ENCODE measurements around the gene L3MBTL1.

The L3MBTL1 gene

DNA sequence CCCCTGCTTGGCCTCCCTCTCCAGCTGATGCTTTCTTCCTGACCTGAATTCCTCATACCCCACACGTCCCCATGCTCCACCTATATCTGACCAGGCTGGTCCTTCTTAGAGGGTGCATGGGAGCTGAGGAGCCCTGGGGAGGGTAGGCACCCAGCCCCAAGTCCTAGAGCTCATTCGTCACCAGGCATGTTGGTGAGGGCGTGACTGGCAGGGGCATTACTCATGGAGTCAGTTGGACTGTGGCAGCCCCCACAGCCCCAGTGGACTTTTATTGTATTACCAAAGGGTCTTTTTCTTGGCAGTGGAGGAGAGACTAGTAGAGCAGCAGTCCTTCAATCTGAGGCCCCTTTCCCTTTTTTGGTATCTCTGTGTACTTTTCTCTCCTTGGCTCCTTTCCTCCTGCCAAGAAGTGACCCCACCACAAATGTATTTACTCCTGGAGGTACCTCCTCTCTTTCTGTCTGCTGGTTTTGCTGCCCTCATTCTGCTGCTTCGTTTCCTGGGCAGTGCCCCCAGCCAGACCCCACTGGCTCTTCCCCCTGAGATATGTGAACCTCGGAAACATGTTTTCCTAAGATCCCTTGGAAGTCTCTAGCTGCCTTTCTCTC, 40.9 kb downstream of the L3MBTL1 start:
- TF ChIP-seq EZH2phosphoT487 (IDR thresholded peaks at IDR 0.05; ENCODE audit: borderline replicate concordance) (no peak), CTCF (conservative IDR thresholded peaks at IDR 0.05; ENCODE audit: low read length) (no peak)
- no peaks in the 10 kb centered on the region for H3K79me2 ChIP-seq (ENCODE audit: insufficient read depth, low read length)
- H2AFZ ChIP-seq (ENCODE audit: low read length) = no peak overlapping the region
- H3K4me3 ChIP-seq (ENCODE audit: low read length, poor library complexity, severe bottlenecking) = no peak overlapping the region
- H3K9ac ChIP-seq (ENCODE audit: low read depth, low read length, poor library complexity, severe bottlenecking) = no peak overlapping the region
- H3K27me3 ChIP-seq (ENCODE audit: insufficient read depth, low read length, poor library complexity, severe bottlenecking) = no peaks in the 10 kb centered on the region
- no peaks in the 10 kb centered on the region for H3K9me3 ChIP-seq (ENCODE audit: insufficient read depth, low read depth, low read length)
- no peaks in the 10 kb centered on the region for H3K9me2 ChIP-seq (replicated peaks; ENCODE audit: low read depth, low read length)
- no peaks in the 10 kb centered on the region for H3F3A ChIP-seq (ENCODE audit: low read depth)
- no peak overlapping the region for H3K4me2 ChIP-seq (ENCODE audit: low read depth, low read length, poor library complexity, severe bottlenecking)
- no peaks in the 10 kb centered on the region for H3K4me1 ChIP-seq (ENCODE audit: insufficient read depth, low read length, poor library complexity, severe bottlenecking)
- H4K20me1 ChIP-seq (ENCODE audit: insufficient read depth, low read length, poor library complexity, severe bottlenecking) = no peaks in the 10 kb centered on the region
- H3K36me3 ChIP-seq (ENCODE audit: insufficient read depth, low read length) = no peaks in the 10 kb centered on the region

- H3K4me3 ChIP-seq (ENCODE audit: low read length, poor library complexity, severe bottlenecking) = no peak overlapping the region
- no peaks in the 10 kb centered on the region for H3K27me3 ChIP-seq (ENCODE audit: insufficient read depth, low read length, poor library complexity, severe bottlenecking)
- no peaks in the 10 kb centered on the region for H3K9me3 ChIP-seq (ENCODE audit: insufficient read depth, low read depth, low read length)
- no peaks in the 10 kb centered on the region for H4K20me1 ChIP-seq (ENCODE audit: insufficient read depth, low read length, poor library complexity, severe bottlenecking)
- TF ChIP-seq CTCF (conservative IDR thresholded peaks at IDR 0.05; ENCODE audit: low read length) (no peak), EZH2phosphoT487 (IDR thresholded peaks at IDR 0.05; ENCODE audit: borderline replicate concordance) (no peak)
- no peaks in the 10 kb centered on the region for H3K9me2 ChIP-seq (replicated peaks; ENCODE audit: low read depth, low read length)
- no peaks in the 10 kb centered on the region for H3K79me2 ChIP-seq (ENCODE audit: insufficient read depth, low read length)
- no peaks in the 10 kb centered on the region for H3K36me3 ChIP-seq (ENCODE audit: insufficient read depth, low read length)
- H3K4me1 ChIP-seq (ENCODE audit: insufficient read depth, low read length, poor library complexity, severe bottlenecking) = no peaks in the 10 kb centered on the region
- H3F3A ChIP-seq (ENCODE audit: low read depth) = no peaks in the 10 kb centered on the region
- H3K9ac ChIP-seq (ENCODE audit: low read depth, low read length, poor library complexity, severe bottlenecking) = no peak overlapping the region
- no peak overlapping the region for H2AFZ ChIP-seq (ENCODE audit: low read length)
- no peak overlapping the region for H3K4me2 ChIP-seq (ENCODE audit: low read depth, low read length, poor library complexity, severe bottlenecking)
These were observed 42.0 kb downstream of the L3MBTL1 start for GRCh38 chr20:43549416-43550065.

DNA sequence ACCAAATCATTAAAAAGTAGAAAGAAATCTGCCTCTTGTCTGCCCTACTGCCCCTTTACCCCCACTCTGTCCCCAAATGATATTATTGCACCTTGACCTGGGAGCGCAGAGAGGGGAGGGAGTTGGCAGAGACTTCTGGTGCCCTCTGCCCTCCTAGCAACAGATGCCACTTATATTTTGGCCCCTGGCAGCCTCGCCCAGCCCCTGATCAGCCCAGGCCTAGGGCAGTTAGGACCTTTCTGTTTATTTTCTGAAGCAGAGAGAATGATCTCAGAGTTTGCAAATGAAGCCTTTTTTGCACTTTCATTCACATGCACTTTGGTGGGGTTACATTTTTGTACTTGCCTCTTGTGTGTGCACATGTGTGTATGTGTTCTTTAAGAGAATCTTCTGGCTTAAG, 43.0 kb downstream of the L3MBTL1 start:
- Histone ChIP-seq H3K4me1 (ENCODE audit: insufficient read depth, low read length, poor library complexity, severe bottlenecking) (no peaks in the 10 kb centered on the region), H3F3A (ENCODE audit: low read depth) (no peaks in the 10 kb centered on the region), H3K79me2 (ENCODE audit: insufficient read depth, low read length) (no peaks in the 10 kb centered on the region), H3K9me2 (replicated peaks; ENCODE audit: low read depth, low read length) (no peaks in the 10 kb centered on the region), H3K9ac (ENCODE audit: low read depth, low read length, poor library complexity, severe bottlenecking) (no peak overlapping the region), H3K9me3 (ENCODE audit: insufficient read depth, low read depth, low read length) (no peaks in the 10 kb centered on the region), H3K27me3 (ENCODE audit: insufficient read depth, low read length, poor library complexity, severe bottlenecking) (no peaks in the 10 kb centered on the region), H3K4me2 (ENCODE audit: low read depth, low read length, poor library complexity, severe bottlenecking) (no peak overlapping the region), H3K36me3 (ENCODE audit: insufficient read depth, low read length) (no peaks in the 10 kb centered on the region), H2AFZ (ENCODE audit: low read length) (no peak overlapping the region), H3K4me3 (ENCODE audit: low read length, poor library complexity, severe bottlenecking) (no peak overlapping the region), H4K20me1 (ENCODE audit: insufficient read depth, low read length, poor library complexity, severe bottlenecking) (no peaks in the 10 kb centered on the region)
- TF ChIP-seq EZH2phosphoT487 (IDR thresholded peaks at IDR 0.05; ENCODE audit: borderline replicate concordance) (no peak), CTCF (conservative IDR thresholded peaks at IDR 0.05; ENCODE audit: low read length) (no peak)

Measured in Loucy (cell line).